Dendritic cell treated with granulocyte-macrophage colony-stimulating factor and Interleukin-4, amounts not matched to agents 40 ng/mL and 50 ng/mL, for 4 days (primary cell): ENCODE measurements around the gene HOXC12.

Experiments
- H3K27ac Mint-ChIP-seq: one replicate; pipeline ENCODE4 v1.8.0; 2022; ENCODE audit warnings: mild to moderate bottlenecking, mixed read lengths
- H3K27me3 Mint-ChIP-seq: one replicate; pipeline ENCODE4 v1.8.0; 2022; ENCODE audit warnings: mild to moderate bottlenecking, mixed read lengths
- H3K36me3 Mint-ChIP-seq: one replicate; pipeline ENCODE4 v1.8.0; 2022; ENCODE audit warnings: low read depth, mixed read lengths
- H3K4me1 Mint-ChIP-seq: one replicate; pipeline ENCODE4 v1.8.0; 2022; ENCODE audit warnings: low read depth, mixed read lengths
- H3K4me3 Mint-ChIP-seq: one replicate; pipeline ENCODE4 v1.8.0; 2022; ENCODE audit warnings: mild to moderate bottlenecking, moderate library complexity, mixed read lengths
- H3K9me3 Mint-ChIP-seq: one replicate; pipeline ENCODE4 v1.8.0; 2022; ENCODE audit warnings: mixed read lengths
- intact Hi-C: fragments of 100-400 bp; cut with micrococcal nuclease; formaldehyde crosslinking; loops from one replicate; pipeline ENCODE4 v1.15.0; 2022

The HOXC12 gene

DNA sequence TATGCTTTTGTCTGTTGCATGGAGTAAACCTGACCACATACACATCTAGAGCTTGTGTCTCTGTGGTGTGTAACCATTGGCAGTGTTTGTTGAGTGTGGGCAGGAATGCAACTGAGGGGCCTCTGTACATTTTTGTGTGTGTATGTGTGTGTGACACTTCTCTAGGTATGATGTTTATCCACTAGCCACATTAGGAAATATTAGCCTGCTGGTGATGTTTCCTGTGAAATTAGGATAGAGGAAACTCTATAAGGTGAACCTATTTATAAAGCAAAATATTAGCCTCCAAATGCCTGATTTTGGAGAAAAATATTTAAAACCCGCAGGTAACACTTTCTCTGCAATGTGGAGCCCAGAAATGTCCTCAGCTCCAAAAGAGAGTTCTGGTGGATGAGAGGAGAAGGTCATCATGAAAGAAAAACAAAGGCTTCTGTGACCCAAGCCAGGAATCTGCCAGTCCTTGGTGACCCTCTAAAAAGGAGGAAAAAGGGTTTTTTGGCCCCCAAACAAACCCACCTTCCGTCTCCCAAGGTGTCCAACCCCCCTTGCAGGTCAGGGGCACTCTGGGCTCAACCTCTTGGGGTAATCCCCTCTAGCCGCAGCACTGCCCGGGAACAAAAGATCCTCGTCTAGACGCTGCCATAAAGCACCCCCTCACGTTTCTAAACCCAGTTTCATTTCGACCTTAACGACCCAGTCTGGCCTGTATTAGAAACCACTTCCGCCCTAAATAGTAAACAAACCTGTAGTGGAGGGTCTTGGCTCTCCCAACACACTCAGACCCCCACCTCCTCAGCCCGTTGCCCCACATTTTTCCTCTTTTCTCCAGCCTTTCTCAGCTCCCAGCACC is 23.1 kb downstream of the HOXC12 start:
- H3K9me3 Mint-ChIP-seq: no peaks in the 10 kb centered on the region
- H3K4me3 Mint-ChIP-seq: no peak overlapping the region
- H3K27ac Mint-ChIP-seq: no peak overlapping the region
- intact Hi-C loops: no loop called here
- peaks cover 99% of the 10 kb centered on the region for H3K27me3 Mint-ChIP-seq
- no peaks in the 10 kb centered on the region for H3K36me3 Mint-ChIP-seq
- H3K4me1 Mint-ChIP-seq: peaks cover 7% of the 10 kb centered on the region

DNA sequence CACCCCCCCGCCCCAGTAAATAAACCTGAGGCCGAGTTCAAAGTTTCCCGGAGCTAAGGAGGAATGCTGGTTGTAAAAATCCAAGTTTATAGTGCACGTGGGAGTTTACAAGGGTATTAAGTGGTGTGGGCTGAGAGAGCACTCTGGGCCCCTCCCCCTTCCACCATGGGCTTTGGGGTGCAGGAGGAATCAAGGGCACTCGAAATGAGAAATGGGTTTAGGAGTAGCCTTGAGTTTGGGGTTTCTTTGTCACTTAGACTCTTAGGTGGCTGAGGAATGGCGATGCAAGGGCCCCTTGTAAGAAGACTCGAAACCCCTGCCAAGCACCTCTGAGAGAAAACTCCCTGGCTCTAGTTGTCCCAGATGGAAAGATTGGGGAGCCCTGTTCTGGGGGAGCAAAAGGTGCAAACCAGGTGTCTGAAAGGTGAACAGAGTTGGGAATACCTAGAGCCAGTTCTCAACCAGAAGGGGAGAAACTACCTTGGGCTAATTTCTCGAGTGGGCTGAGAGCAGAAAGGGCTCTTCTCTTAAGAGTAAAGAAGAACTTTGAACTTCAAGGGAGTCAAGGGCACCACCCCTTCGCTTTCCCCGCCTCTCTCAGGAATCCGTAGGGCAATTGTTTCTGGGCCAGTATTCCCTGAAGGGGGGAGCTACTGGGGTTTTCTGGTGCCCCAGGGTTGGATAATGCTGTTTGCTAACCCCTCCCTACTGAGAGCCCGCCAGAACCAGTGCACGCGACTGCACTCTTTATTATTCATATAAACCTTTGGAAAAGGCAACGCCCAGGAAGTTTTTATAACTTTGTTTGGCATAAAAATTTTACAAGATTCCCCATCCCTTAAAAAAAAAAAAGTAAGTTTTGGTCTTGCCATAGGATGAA is 24.0 kb downstream of the HOXC12 start:
- intact Hi-C loops: no loop called here
- Mint-ChIP-seq H3K27me3 (peaks cover 99% of the 10 kb centered on the region), H3K9me3 (peaks cover 5% of the 10 kb centered on the region), H3K36me3 (no peaks in the 10 kb centered on the region), H3K4me1 (peaks cover 7% of the 10 kb centered on the region), H3K27ac (no peak overlapping the region), H3K4me3 (no peak overlapping the region)

GRCh38 chr12:53980104-53980801 is 25.6 kb downstream of the HOXC12 start:
- intact Hi-C loops: no loop called here
- peaks cover 99% of the 10 kb centered on the region for H3K27me3 Mint-ChIP-seq
- H3K4me3 Mint-ChIP-seq: no peak overlapping the region
- H3K36me3 Mint-ChIP-seq: no peaks in the 10 kb centered on the region
- peaks cover 17% of the 10 kb centered on the region for H3K4me1 Mint-ChIP-seq
- peaks cover 6% of the 10 kb centered on the region for H3K9me3 Mint-ChIP-seq
- no peak overlapping the region for H3K27ac Mint-ChIP-seq

GRCh38 chr12:53980802-53981496 is 26.2 kb downstream of the HOXC12 start:
- peaks cover 99% of the 10 kb centered on the region for H3K27me3 Mint-ChIP-seq
- no peak overlapping the region for H3K27ac Mint-ChIP-seq
- no peak overlapping the region for H3K4me3 Mint-ChIP-seq
- intact Hi-C loops: no loop called here
- peaks cover 22% of the 10 kb centered on the region for H3K4me1 Mint-ChIP-seq
- peaks cover 6% of the 10 kb centered on the region for H3K9me3 Mint-ChIP-seq
- no peaks in the 10 kb centered on the region for H3K36me3 Mint-ChIP-seq

DNA sequence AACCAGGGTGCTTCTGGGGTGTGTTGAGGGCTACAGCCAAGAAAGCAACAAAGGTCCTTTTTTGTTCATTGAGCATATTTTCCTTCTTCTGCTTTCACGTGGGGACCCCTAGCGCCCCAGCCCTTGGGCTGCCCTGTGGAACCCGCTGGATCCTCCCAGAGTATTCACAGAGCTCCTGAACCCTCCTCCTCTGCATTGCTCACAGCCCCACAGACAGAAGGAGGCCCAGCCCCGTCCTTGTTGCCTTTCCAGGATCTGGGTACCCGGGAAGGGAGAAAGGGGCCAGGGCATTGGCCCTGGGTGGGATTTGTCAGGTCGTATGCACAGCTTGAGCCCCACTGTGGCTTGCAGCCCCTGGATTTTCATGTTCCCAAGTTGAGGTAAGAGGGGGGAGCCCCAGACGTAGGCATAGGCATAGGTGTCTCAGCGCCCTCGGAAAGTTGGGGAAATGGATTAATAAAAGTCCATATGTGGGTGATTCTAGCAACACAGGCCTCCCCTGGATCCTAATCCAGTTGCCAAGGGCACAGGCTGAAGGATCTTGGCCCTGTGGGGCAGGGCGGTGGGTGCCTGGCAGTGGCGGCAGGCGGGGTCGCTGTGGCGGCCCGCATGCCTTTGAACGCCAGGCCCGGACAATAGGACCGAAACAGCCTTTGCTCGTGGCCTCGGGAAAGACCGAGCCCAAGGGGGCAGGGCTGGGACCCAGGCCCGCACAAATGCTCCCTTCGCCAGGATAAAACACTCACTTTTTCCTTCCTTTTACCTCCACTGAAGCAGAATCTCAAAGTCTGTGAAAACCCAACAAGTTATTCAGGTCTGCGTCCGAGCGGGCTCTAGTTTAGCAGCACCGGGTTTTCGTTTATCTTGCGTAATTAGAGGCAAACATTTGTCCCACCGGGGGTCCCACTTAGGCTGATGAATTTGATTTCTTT is 27.2 kb downstream of the HOXC12 start:
- no peak overlapping the region for H3K27ac Mint-ChIP-seq
- H3K4me3 Mint-ChIP-seq: no peak overlapping the region
- H3K36me3 Mint-ChIP-seq: no peaks in the 10 kb centered on the region
- intact Hi-C loops: no loop called here
- peaks cover 6% of the 10 kb centered on the region for H3K9me3 Mint-ChIP-seq
- peaks cover 22% of the 10 kb centered on the region for H3K4me1 Mint-ChIP-seq
- H3K27me3 Mint-ChIP-seq: peaks cover 99% of the 10 kb centered on the region

- Mint-ChIP-seq H3K4me3 (no peak overlapping the region), H3K4me1 (peaks cover 22% of the 10 kb centered on the region), H3K27me3 (peaks cover 99% of the 10 kb centered on the region), H3K27ac (no peak overlapping the region), H3K9me3 (peaks cover 6% of the 10 kb centered on the region), H3K36me3 (no peaks in the 10 kb centered on the region)
- intact Hi-C loops: no loop called here
Measured at GRCh38 chr12:53982648-53983567, 28.2 kb downstream of the HOXC12 start.

DNA sequence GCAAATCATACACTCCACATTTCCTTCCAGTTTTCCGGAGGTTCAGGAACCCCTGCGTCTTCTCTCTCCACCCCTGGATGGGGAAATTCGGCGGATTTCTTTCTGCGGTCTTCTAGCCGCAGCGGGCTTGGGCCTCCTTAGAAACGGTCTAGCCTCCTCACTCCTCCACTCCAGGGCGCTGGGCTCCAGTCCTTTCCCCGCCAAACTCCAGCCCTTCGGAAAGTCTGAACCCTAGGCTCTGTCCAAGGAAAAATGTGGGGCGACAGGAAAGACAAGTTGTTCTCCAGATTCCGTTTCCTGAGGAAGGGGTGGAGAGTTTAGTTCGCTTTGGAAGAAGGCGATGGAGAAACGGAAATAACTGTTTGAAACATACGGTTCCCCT is 28.9 kb downstream of the HOXC12 start:
- no peak overlapping the region for H3K27ac Mint-ChIP-seq
- no peak overlapping the region for H3K4me3 Mint-ChIP-seq
- no peaks in the 10 kb centered on the region for H3K36me3 Mint-ChIP-seq
- H3K9me3 Mint-ChIP-seq: peaks cover 6% of the 10 kb centered on the region
- H3K4me1 Mint-ChIP-seq: peaks cover 22% of the 10 kb centered on the region
- H3K27me3 Mint-ChIP-seq: peaks cover 99% of the 10 kb centered on the region
- intact Hi-C loops: no loop called here

GRCh38 chr12:53983950-53984572 is 29.4 kb downstream of the HOXC12 start:
- H3K27me3 Mint-ChIP-seq: peaks cover 99% of the 10 kb centered on the region
- H3K27ac Mint-ChIP-seq: no peak overlapping the region
- H3K4me3 Mint-ChIP-seq: peak overlapping the region; percentile 32
- peaks cover 25% of the 10 kb centered on the region for H3K4me1 Mint-ChIP-seq
- intact Hi-C loops: no loop called here
- H3K36me3 Mint-ChIP-seq: no peaks in the 10 kb centered on the region
- peaks cover 6% of the 10 kb centered on the region for H3K9me3 Mint-ChIP-seq

DNA sequence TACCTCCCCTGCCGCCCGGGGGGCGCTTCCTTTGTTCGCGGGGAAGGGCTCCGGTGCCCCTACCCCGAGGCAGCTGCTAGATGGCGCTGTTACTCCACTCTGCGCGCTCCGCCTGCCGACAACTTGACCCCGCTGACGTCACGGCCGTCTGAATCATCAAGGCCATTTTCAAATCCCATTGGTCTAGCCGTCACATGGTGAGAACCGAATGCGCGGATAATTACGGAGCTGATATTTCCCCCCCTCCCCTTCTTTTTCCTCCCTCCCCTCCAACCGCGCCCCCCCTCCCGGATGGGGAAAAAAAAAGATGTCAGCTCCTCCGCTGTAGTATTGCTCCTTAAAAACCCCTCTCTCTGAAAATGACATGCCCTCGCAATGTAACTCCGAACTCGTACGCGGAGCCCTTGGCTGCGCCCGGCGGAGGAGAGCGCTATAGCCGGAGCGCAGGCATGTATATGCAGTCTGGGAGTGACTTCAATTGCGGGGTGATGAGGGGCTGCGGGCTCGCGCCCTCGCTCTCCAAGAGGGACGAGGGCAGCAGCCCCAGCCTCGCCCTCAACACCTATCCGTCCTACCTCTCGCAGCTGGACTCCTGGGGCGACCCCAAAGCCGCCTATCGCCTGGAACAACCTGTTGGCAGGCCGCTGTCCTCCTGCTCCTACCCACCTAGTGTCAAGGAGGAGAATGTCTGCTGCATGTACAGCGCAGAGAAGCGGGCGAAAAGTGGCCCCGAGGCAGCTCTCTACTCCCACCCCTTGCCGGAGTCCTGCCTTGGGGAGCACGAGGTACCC is 30.4 kb downstream of the HOXC12 start, which contains the start of gene HOXC10:
Gene HOXC10 (plus strand): TSS at position 246 of the 791 bp plus-strand sequence. CDS start 114 bp downstream, at position 360.
- Mint-ChIP-seq H3K36me3 (no peaks in the 10 kb centered on the region), H3K4me3 (peak within 1 kb of the TSS; percentile 37), H3K27me3 (peaks cover 99% of the 10 kb centered on the region), H3K9me3 (peaks cover 6% of the 10 kb centered on the region), H3K4me1 (peaks cover 32% of the 10 kb centered on the region), H3K27ac (no peak within 1 kb of the TSS)
- intact Hi-C loops: no loop called here

GRCh38 chr12:53985692-53985993 is 30.9 kb downstream of the HOXC12 start:
- Mint-ChIP-seq H3K9me3 (peaks cover 6% of the 10 kb centered on the region), H3K4me3 (peak overlapping the region; percentile 20), H3K4me1 (peaks cover 32% of the 10 kb centered on the region), H3K27ac (no peak overlapping the region), H3K27me3 (peaks cover 99% of the 10 kb centered on the region), H3K36me3 (no peaks in the 10 kb centered on the region)
- intact Hi-C loops: no loop called here

- Mint-ChIP-seq H3K27ac (no peak overlapping the region), H3K27me3 (peaks cover 99% of the 10 kb centered on the region), H3K9me3 (peaks cover 6% of the 10 kb centered on the region), H3K4me1 (peaks cover 32% of the 10 kb centered on the region), H3K4me3 (no peak overlapping the region), H3K36me3 (no peaks in the 10 kb centered on the region)
- intact Hi-C loops: no loop called here
Measured at GRCh38 chr12:53985994-53986685, 31.4 kb downstream of the HOXC12 start.
